Mucosa of descending colon (tissue), 3 donors: ENCODE results near the gene FAM219B. TPM values are rescaled to one million over a fixed set of nuclear protein-coding genes. Genes with fewer than 3 reads are reported as not detected.
A peak's percentile ranks its signal among the peaks of the same experiment; 100 is the strongest.

Source experiments
- ATAC-seq: fragments of 200-7000 bp; cut with Tn5 transposase; one replicate; pipeline ENCODE4 v1.9.1; 2020; ENCODE audit warnings: mild to moderate bottlenecking, moderate library complexity
- DNase-seq, 3 donors: peaks; one replicate each; pipeline ENCODE4 v3.0.0-alpha.2; 2020
- H3K36me3 ChIP-seq: fragments of 200-600 bp; one replicate; pipeline ENCODE4 v1.8.0; 2021; ENCODE audit warnings: low read depth, mild to moderate bottlenecking
- H3K4me1 ChIP-seq: fragments of 200-600 bp; one replicate; pipeline ENCODE4 v1.8.0; 2021; ENCODE audit warnings: low read depth, mild to moderate bottlenecking
- H3K4me3 ChIP-seq: fragments of 200-600 bp; one replicate; pipeline ENCODE4 v1.8.0; 2021; ENCODE audit warnings: mild to moderate bottlenecking
- H3K9me3 ChIP-seq: fragments of 200-600 bp; one replicate; pipeline ENCODE4 v1.8.0; 2021; ENCODE audit warnings: mild to moderate bottlenecking
- CTCF ChIP-seq: fragments of 200-600 bp; IDR thresholded peaks from one replicate; pipeline ENCODE4 v1.8.0; 2022; ENCODE audit warnings: antibody characterized with exemption, mild to moderate bottlenecking
- intact Hi-C, 2 donors: fragments of 100-400 bp; cut with DNase I in 1 of 2; cut with micrococcal nuclease in 1 of 2; formaldehyde crosslinking; loops; one replicate each; pipeline versions ENCODE4 v1.11.0 to v1.11.1; 2022; cut with DNase I, micrococcal nuclease
- total RNA-seq, 3 donors: library from RNA; stranded (reverse); fragmentation: NEBNext Ultra II Directional in 2 of 3; extraction: Animal tissue kit (Norgen Biotek cat#: 25700) in 2 of 3; gene quantifications; one replicate each; pipeline versions ENCODE4 v1.2.1 to v1.2.4, GENCODE V29; 2021 to 2023
- donor health status: DM: no; HTN: no; CAD: no; lungs with moderate emphysema.
- donor health status: DM: no; HTN: no; CAD: no.
- donor health status: DM: no; HTN: yes; CAD: no.

FAM219B gene
- total RNA-seq, 3 donors from 2014 or later = 50.7 to 88.2 (median 83.1) TPM

GRCh38 chr15:74907163-74907870 lies 666 bp upstream of the FAM219B start:
- no peak for TF ChIP-seq CTCF
- H3K9me3 ChIP-seq = no peaks in the 10 kb centered on the region
- DNase-seq (peak in 1 of 3 donors; percentile 43), ATAC-seq (peak; percentile 39)
- H3K36me3 ChIP-seq = no peaks in the 10 kb centered on the region
- H3K4me3 ChIP-seq = peak overlapping the region; percentile 88
- peaks cover 17% of the 10 kb centered on the region for H3K4me1 ChIP-seq
- intact Hi-C loops = no loop called here

GRCh38 chr15:74906067-74906449 lies 593 bp downstream of the FAM219B start:
- DNase-seq (peak in 1 of 3 donors; percentile 55), ATAC-seq (peak; percentile 59)
- Histone ChIP-seq H3K4me3 (peak overlapping the region; percentile 88), H3K9me3 (no peaks in the 10 kb centered on the region), H3K36me3 (no peaks in the 10 kb centered on the region), H3K4me1 (peaks cover 22% of the 10 kb centered on the region)
- TF ChIP-seq CTCF = no peak
- intact Hi-C loops = no loop called here

- DNase-seq (no peak), ATAC-seq (no peak)
- peaks cover 25% of the 10 kb centered on the region for H3K4me1 ChIP-seq
- intact Hi-C loops = no loop called here
- TF ChIP-seq CTCF = no peak
- no peak overlapping the region for H3K4me3 ChIP-seq
- H3K36me3 ChIP-seq = no peaks in the 10 kb centered on the region
- no peaks in the 10 kb centered on the region for H3K9me3 ChIP-seq
Measured at GRCh38 chr15:74904190-74904805, 2.4 kb downstream of the FAM219B start.

GRCh38 chr15:74903676-74904075 lies 3.0 kb downstream of the FAM219B start:
- no peak for DNase-seq
- no peak for ATAC-seq
- H3K9me3 ChIP-seq = no peaks in the 10 kb centered on the region
- H3K36me3 ChIP-seq = no peaks in the 10 kb centered on the region
- H3K4me1 ChIP-seq = peaks cover 25% of the 10 kb centered on the region
- intact Hi-C loops = no loop called here
- TF ChIP-seq CTCF = no peak
- H3K4me3 ChIP-seq = no peak overlapping the region

- Histone ChIP-seq H3K4me1 (peaks cover 22% of the 10 kb centered on the region), H3K9me3 (no peaks in the 10 kb centered on the region), H3K36me3 (no peaks in the 10 kb centered on the region), H3K4me3 (no peak overlapping the region)
- TF ChIP-seq CTCF = no peak
- ATAC-seq (no peak), DNase-seq (no peak)
- intact Hi-C loops = no loop called here
Measured at GRCh38 chr15:74902295-74903075, 4.2 kb downstream of the FAM219B start.
